ENCODE data around the gene GADD45A.
A peak's percentile ranks its signal among the peaks of the same experiment; 100 is the strongest.

Gene GADD45A

DNA sequence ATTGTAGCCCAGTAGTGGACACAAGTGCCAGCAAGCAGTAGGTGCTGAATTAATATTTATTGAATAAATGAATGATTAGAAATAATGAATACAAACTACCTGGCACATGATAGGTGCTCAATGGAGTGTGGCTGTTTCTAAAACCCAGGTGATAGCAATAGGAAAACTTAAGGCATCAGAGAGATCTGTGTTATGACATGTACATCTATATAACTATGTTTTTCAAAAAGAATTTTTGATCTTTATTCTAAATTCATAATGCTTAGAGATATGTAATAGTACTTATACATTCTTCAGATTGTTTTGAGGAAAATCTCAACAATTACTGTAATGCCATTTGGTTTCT lies 5.0 kb downstream of the GADD45A start:
- DNase-seq = no peak

DNA sequence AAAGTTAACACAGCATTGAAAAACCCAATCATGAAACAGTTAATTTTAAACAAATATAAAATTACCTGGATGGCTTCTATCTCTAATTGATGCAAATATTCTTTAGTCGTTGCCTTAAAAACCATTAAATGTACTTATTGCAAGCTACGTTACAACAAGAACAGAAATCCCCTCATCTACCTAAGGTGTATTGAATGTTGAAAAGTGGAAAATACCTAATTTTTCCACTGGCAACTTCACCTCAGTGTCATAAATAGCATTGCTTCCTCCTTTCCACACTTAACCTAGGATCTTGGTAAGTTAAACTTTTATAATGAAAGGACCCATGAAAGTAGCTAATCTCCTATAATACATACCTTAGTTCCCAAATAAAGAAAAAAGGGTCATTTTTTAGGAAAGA lies 5.4 kb downstream of the GADD45A start:
- no peak for DNase-seq

DNA sequence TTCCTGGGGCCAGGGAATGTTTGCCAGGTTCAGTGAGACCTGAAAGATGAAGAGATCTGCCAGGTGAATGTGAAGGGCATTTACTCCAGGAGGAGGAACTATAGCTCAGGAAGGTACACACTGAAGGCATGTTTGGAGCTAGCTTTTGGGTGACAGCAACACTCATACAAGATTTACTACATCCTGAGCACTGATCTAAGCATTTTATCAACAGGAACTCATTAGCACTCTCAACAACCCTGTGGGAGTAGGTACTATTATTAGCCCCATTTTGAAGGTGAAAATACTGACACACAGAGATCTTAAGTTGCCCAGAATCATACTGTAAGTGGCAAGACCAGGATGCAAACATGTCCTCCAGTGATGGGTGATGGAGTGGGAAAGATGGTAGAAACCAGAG lies 6.7 kb downstream of the GADD45A start:
- DNase-seq = no peak

DNA sequence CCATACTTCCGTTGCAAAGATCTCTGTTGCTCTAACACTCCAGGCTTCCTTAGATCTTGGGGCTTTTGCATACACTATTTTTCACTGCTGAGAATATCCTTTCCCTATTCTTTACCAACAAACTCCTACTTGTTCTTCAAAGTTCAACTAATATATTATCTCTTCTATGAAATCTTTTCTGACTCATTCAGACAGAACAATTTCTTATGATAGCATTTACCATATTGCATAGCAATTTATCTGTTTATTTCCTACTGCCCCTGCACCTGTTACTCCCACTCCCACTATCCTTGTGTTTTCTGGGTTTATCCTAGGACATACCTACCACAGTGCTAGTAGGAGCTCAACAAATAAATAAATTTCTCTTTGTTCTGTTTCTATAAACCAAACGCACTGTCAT lies 11.0 kb downstream of the GADD45A start:
- DNase-seq = no peak

DNA sequence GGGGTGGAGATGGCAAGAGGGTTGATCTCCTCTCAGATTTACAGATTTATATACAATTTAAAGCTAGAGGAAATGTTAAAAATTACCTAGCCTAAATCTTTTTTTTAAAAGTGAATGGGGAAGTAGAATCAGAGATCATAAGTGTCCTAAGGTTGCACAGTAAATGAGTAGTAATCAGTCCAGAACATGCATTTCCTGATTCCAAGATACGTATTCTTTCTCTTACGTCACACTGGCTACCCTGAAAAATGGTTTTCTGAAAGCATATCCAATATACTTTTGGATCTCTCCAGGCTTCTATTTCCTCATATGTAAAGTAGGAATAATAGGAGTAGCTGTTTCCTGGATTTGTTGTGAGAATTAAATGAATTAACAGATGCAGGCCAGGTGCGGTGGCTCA lies 11.7 kb downstream of the GADD45A start:
- DNase-seq = no peak

DNA sequence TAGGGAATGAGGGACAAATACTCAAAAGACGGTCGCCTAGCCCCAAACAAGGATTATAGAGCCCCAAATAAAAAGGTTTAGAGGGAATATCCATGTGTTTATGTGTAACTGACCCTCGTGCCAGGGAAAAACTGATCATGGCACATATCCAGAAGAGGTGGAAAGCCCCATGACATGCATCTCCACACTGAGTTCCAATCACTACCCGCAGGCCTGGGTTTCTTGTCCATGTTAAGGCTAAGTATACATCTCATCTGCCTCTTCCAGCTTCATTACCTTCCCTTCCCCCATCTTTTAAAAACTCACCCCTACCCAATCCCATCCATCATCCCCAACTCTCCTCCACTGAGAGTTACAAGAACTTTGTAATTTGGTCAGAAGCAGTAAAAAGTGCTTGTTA lies 15.2 kb downstream of the GADD45A start:
- DNase-seq = no peak

DNA sequence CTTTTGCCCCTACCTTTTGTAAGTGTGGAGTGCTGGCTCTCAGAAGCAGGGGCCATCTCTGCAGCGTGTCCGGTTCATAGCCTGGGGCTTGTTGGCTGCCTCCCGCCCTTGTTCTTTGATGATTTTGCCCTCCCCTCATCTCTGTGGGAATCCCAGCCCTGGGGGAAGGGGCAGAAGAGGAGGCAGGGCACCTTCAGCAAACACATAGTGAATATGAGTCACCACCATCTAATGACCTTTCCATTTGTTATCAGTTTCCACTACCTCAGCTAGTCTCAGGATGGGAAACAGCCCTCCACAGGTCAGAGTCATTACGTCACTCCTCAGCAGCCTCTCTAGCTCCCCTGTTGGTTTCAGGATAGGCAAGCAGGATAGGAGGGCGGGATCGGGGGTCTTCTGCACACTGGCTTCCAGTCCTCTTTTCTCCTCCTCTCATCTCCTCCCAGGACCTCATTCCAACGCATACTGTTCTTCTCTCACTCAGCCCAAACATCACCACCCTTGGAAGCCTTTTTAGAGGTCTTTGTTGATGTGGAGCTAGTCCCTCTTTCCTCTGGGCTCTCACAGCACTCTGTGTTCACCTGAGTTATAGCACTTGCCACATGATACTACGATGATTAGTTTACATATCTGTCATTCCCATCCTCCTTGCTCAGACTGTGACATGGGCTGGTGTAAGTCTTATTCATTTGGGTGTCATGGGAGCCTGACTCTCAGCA lies 15.8 kb downstream of the GADD45A start:
- DNase-seq = no peak

DNA sequence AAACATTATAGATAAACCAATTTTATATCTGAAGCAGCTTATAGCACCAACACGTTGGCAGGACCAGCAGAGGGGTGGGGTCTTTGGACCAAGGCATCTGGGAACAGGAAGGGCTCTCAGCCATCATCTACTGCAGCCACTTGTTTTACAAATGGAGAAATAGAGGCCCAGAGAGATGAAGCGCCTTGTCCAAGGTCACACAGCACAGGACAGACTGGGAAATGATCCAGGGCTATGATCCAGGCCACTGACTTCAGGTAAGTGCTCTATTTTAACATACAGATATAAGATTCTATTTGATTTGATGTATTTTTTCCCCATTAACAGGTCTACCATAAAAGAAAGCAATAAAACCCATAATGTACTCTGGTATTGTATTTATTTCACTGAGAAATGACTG lies 16.9 kb downstream of the GADD45A start:
- DNase-seq = no peak

DNA sequence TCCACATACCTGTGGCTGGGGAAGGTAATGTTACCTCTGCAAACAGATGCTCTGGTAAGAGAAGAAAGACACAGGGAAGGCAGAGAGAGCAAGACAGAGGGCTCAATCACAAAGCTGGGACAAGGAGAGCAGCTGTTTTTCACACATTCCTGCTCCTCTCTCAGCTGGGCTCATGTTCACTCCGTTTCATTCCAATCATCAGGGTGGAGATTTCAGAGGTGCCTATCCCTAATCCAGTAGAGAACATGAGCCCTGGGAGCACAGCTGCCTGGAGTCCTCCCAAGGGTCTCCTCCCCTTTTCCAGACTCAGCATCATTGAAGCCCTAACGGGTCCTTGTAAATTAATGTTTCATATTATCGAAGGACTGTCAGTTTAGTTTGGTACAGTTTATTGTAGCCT lies 19.4 kb downstream of the GADD45A start:
- DNase-seq = no peak

DNA sequence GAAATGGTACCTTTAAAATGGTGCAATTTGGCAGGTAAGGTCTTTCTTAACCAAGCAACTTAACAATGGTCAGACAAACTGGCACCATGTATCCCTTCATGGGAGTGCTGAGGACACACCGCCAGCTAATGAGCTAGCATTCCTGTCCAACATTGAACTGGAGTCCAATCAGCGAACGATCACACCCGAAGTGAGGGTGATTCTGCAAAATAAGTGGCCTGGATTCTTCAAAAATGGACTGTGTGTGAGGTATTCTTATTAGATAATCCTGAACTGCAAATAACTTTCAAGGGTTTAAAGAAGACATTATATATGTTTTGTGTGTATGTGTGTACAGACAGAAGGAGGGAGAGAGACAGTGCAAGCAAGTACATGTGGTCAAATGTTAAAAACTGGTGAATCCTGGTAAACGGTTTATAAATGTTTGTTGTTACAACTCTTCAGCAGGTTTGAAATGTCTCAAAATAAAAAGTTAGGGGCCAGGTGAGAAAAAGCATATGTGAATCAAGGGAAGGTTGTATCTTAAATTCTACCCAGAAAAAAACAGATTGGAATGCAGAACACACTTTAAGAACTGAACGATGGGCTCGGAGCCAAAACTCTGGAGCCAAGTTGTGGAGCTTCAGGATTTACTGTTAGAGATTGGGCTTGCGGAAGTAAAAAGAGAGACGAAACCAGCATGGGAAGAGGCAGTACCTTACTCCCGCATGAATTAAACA lies 20.9 kb downstream of the GADD45A start:
- DNase-seq = no peak

DNA sequence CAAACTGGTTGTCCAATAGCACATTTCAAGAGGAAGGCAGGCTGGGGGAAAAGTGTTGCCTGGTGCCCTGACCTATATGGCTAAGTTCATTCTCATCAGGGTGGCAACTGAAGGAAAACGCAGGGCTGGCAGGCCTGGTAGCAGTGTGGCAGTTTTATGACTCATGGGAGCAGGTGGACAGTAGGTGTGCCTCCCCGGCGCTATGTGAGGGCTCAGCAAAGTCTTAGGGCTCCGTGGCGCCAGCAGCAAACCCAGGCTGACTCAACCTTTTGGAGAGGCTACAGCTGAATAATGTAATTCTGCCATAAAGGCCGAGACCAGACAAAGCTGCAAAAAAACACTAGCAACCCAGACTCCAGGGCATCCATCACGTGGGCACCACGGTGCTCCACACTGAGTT lies 23.6 kb downstream of the GADD45A start:
- no peak for DNase-seq

DNA sequence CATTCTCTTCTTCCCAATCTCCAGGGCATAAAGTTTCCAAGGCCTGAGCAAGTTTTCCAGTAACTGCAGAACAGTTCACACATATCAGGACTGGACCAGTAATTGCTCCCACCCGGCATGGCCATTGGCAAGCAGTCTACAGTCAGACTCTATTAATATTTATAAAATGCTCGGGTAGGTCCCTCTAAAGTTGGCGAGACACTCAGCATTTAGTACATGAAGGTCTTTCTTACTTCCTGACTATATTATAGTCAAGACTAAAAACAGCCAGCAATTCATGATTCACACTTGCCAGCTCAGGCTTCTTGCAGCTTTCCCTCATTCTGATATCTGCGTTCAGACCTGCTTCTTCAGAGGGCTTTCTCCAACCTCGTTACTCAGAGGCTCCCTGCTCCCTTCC lies 25.4 kb downstream of the GADD45A start:
- no peak for DNase-seq

DNA sequence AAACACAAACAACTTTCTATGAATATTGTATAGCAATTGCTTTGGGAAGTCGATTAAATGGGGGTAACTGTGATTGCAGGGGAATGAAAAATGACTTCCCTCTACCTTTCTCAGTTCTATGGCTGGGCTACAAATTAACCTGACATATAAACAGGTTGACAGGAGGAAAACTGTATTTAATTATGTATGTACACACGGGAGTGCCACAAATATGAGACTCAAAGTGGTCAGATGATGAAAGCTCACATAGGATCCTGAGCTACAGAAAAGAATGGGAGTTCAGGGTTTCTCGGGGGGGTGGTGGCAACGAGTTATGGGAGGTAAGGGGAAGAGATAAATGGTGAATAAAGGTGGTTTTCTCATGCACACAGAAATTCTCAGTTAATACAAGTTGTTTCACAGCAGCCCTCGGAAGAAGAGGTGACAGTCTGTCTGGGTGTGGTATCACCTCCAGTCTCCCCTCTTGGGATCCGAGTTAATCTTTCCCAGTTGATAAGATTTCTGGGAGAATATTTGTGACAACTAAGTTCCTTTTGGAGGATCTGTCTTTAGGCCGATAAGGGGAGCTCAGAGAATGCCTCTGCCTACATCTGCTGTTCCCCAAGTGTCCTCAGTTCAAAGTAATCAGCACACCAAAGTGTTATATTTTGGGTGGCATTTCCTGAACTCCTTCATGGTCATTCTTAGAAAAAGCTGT lies 26.3 kb downstream of the GADD45A start:
- peak; percentile 14 to 72 for DNase-seq

DNA sequence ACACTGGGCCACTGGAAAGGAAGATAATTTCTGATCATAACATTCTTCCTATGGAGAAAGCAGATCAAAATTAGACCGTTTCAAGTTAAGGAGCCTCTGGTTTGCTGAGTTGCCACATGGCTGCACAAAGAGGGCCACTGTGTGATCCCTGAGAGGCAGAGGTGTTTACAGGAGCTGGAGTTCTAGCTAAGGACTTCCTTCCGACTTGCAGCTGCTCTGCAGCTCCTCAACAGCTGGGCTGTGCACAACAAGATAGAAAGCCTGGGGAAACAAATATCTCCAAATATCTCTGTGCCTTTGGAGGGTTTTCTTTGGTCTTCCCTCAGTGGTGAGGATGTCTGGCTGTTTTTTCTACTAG lies 26.8 kb downstream of the GADD45A start:
- peak in 1 of 2 experiments; percentile 18 for DNase-seq

DNA sequence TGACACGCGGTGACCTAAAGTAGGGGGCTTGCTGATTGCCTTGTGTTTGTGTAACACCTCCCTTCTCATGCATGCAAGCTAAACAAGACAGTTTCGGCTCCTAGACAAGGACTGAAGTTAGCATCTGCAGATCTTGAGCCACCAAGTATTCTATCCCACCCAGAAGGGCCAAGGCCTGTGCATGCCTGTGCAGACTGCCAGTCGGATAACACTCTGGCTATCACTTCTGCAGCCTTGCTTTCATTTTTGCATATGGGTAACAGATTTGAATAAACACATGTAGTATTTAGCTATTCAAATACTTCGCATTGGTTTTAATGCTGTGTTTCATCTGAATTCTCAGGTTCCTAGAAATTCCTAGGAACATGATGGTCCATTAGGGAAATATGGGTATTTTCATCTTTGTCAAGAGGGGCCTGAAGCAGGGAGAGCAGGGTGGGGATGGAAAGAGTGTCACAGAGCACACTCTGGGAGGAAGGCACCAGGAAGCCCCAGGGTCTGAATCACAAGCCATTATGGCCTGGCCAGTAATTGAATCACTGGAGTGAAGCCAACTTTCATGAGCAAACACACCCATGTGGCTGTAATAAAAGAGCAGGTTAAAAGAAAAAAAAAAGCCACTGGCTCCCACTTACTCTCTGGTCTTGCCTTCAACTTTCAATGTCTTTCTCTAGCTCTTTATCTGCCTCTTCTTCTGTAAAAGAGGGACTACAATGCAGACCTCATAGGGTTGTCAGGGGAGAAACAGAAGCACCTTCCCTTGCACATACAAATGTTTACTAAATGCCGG lies 28.3 kb downstream of the GADD45A start:
- peak; percentile 90 to 98 for DNase-seq

DNA sequence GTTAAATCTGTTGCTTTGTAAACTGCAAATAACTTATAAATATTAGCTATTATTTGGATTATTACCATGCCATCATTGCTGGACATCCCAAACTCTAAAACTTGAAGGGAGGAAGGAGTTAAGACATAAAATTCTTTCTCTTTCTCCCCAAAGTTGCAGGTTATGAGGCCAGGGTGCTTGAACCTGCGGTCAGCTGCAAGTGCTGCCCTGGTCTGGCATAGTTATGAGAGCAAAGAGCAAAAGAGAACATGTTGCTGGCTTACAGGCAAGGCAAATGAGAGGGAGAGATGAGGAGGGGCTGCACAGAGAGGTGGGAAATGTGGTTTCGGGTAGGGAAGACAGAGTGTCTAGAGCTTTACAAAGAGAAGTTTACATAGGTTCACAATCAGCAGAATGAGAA lies 30.8 kb downstream of the GADD45A start:
- DNase-seq = no peak

DNA sequence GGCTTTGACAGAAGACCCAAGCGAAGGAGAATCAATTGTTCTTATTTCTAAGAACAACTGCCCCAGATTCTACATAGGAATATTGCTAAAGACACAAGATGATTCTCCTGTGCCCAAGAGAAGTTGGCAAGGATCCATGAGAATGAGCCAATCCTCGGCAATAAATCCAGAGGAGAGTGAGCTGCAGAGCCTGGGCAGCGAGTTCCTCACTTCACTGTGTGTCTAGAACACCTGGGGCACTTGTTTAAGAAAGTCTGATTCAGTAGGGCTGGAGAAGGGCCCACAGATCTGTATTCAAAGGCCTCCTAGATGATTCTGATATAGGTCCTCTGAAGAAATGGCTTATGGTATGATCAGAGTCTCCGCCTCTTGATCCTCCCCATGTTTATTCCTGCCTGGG lies 31.8 kb downstream of the GADD45A start:
- peak in 1 of 2 experiments; percentile 31 for DNase-seq

DNA sequence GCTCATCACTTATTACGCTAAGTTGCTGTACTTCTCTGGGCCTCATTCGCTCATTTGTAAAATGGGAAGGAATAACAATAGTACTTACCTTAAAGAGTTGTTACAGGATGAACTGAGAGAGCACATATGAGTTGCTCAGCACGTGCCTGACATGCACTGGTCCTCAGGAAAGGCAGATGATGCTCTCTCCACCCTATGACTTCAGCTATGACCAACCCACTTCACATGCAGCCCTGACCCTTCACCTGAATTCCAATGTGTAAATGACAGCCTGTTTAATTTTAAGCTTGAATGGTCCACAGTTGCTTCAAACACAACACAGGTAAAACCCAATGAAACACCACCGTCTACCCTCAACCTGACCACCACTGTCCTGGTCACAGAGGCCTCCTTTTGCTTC lies 32.9 kb downstream of the GADD45A start:
- no peak for DNase-seq

DNA sequence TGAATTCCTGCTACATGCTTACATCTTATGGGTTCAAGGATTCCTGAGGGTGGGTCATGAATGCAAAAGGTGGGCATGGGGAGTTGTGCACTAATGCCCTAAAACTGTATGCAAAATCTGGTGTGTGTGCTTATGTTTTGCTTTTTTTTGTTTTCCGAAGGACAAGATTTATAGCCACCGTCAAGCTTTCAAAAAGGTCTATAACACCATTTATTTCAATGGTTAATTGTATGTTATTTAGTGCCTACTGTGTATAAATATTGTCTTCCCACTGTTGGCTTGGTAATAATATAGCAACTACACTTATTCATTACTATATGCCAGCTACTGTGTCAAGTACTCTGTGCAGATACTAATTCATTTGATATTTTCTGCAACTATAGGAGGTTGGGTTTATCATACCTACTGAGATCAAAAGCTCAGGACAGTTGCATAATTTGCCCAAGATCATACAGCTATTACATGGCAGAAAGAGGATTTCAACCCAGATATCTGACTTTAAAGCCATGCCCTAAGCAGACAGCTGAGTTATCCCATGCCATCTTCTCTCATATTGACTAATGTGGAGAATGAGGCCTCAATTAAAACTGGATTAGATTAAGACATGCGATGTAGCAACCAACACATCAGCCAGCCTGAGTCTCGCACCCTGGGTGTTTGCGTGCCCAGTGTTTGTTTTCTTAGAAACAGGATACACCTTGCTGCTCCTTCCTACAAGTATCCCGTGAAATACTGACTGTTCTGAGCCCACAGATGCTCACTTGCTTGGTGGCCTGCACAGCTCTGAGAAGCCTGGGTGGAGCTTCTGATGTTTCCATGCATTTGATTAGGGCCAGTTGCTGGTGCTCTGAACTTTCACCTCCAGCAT lies 34.6 kb downstream of the GADD45A start:
- peak; percentile 62 to 89 for DNase-seq

DNA sequence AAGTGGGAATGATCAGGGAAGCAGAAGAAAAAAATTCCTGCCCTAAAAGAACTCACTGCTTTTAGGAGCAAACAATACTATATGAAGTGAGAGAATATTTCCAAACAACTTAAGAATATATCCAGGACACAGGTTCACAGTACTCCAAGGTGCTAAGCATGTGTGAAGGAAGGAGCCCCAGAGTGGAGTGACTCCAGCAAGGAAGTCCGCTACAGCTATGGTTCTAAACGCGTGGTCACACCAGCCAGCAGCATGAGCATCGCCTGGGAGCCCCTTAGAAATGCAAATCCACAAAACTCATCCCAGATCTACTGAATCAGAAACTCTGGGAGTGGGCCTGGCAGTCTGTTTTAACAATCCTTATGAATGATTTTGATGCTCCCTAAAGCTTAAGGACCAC lies 36.1 kb downstream of the GADD45A start:
- DNase-seq = no peak

DNA sequence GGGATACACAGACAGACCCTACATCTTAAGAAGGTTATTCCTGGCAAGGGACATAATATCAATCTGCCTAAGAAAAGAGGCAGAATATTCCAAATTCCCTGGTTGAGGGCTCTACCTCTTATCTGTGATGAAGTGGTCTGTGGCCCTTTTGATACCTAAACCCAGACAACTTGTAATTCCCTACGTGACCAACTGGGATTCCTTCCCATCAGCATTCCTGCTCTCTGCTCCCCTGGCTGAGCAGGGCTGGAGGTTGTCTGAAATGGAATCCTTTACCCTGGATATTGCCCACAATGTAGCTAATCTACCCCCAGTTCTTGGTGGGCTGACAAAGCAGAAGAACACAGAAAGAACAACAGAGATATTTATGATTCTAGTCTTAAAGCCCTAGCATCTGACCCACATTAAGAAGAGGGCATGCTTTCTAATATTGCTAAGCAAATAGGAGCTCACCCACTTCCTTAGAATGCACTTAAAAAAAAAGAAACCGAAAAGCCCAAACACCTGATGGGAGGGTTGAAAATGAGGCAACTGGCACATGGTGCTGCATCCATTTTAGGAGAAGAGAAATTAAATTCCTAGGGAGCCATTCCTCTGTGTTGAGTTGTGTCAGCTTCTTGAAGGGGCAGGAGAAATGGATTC lies 36.8 kb downstream of the GADD45A start:
- no peak for DNase-seq

Measured in NCI-H2081 (cell line).